Right forelimb (tissue), 1 donor: Measurements from ENCODE around the gene ARHGAP22.

Experiments used
- DNase-seq: peaks from one replicate; pipeline ENCODE4 v3.0.0-alpha.2; 2018

Gene ARHGAP22

GRCh38 chr10:48495282-48496045, 109.4 kb downstream of the ARHGAP22 start:
- no peak for DNase-seq

GRCh38 chr10:48494611-48495010, 110.3 kb downstream of the ARHGAP22 start:
- DNase-seq = no peak

- DNase-seq = no peak
These were observed 110.8 kb downstream of the ARHGAP22 start for GRCh38 chr10:48494073-48494472.

- DNase-seq = no peak
These were observed 111.6 kb downstream of the ARHGAP22 start for GRCh38 chr10:48493083-48493871.

GRCh38 chr10:48492201-48492600, 112.7 kb downstream of the ARHGAP22 start:
- no peak for DNase-seq

- no peak for DNase-seq
These were observed 113.3 kb downstream of the ARHGAP22 start for GRCh38 chr10:48491392-48492139.

GRCh38 chr10:48490946-48491345, 113.9 kb downstream of the ARHGAP22 start:
- no peak for DNase-seq

- DNase-seq = no peak
These were observed 114.3 kb downstream of the ARHGAP22 start for GRCh38 chr10:48490571-48490940.

- no peak for DNase-seq
These were observed 115.8 kb downstream of the ARHGAP22 start for GRCh38 chr10:48489099-48489498.

- DNase-seq = no peak
These were observed 117.6 kb downstream of the ARHGAP22 start for GRCh38 chr10:48487244-48487643.

GRCh38 chr10:48485711-48486110, 119.2 kb downstream of the ARHGAP22 start:
- DNase-seq = no peak

- DNase-seq = no peak
These were observed 120.0 kb downstream of the ARHGAP22 start for GRCh38 chr10:48484911-48485310.

GRCh38 chr10:48482207-48482606, 122.7 kb downstream of the ARHGAP22 start:
- DNase-seq = no peak

- no peak for DNase-seq
These were observed 123.5 kb downstream of the ARHGAP22 start for GRCh38 chr10:48481385-48481784.

- DNase-seq = no peak
These were observed 124.2 kb downstream of the ARHGAP22 start for GRCh38 chr10:48480397-48481374.

GRCh38 chr10:48478980-48479811, 125.7 kb downstream of the ARHGAP22 start:
- DNase-seq = no peak

GRCh38 chr10:48478469-48478868, 126.4 kb downstream of the ARHGAP22 start:
- DNase-seq = no peak

- no peak for DNase-seq
These were observed 127.3 kb downstream of the ARHGAP22 start for GRCh38 chr10:48477616-48478015.

GRCh38 chr10:48477141-48477540, 127.7 kb downstream of the ARHGAP22 start:
- no peak for DNase-seq

- DNase-seq = no peak
These were observed 128.4 kb downstream of the ARHGAP22 start for GRCh38 chr10:48476279-48476982.

GRCh38 chr10:48475943-48476278, 129.0 kb downstream of the ARHGAP22 start:
- DNase-seq = no peak
